Activated CD8-positive, alpha-beta memory T cell treated with anti-CD3 and anti-CD28 coated beads, Interleukin-2, amount 50 U/mL, for 24 hours (primary cell): ENCODE data around the gene TRAF3IP3.
"Not testable (repeated sequence)": the region's sequence is repeated elsewhere in the genome, so short reads cannot be mapped to it uniquely, and the experiment has no call there.

Experiments used
- DNase-seq: peaks from one replicate; pipeline ENCODE4 v3.0.0-alpha.2; 2020; ENCODE audit errors: extremely low read depth

The TRAF3IP3 gene

DNA sequence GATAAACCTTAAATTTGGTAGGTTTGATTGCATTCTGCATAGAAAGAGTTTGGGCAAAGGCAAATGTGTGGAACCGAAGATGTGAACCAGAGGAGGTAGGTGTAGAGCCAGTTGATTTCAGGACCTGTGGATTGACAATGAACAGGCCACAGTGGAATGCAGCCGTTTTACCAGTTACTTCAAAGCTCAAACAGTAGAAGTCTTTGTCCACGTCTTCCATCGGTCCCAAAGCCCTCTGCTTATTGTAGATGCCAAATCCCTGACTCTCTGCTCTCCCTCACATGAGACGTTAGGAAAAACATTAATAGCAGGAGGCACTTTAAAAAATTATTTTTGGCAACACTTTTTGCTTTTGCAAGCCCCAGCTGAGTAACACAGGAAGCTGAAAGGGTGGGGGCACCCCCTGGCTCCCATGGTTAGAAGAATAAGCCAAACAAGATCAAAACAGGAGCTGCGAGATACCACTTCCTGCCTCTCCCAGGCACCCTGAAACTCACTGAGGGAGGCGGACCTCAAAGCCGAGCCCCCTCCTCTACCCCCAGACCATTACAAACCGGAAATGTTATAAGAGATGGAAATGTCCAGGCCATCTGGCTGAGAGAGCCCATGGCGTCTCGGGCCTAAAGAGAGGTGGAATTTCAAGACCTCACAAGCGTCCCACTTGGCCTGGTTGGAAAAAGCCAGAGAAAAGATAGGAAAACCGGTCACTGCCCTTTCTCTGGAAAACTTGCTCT is 13.5 kb downstream of the TRAF3IP3 start:
- DNase-seq: peak; percentile 57

- no peak for DNase-seq
Observed at GRCh38 chr1:209769971-209770370, 14.1 kb downstream of the TRAF3IP3 start.

- DNase-seq: no peak
Observed at GRCh38 chr1:209770636-209771415, 15.0 kb downstream of the TRAF3IP3 start.

- DNase-seq: no peak
Observed at GRCh38 chr1:209772126-209772525, 16.3 kb downstream of the TRAF3IP3 start.

DNA sequence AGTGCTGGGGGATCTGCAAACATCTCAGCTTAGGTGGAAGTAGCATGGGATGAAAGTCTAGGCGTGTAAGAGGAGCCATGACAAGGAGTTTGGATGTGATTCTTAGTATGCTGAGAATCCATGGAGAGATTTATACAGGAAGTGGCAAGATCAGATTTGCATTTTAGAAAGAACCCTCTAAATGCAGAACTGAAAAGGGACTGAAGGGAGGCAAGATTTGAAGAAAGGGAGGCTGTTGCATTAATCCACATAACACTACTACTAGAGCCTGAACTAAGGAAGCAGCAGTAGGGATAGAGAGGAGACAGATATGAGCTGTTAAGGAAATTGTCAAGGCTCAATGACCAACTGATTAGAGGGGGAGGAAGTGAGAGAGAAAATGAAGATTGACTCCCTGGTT is 18.7 kb downstream of the TRAF3IP3 start:
- no peak for DNase-seq

DNA sequence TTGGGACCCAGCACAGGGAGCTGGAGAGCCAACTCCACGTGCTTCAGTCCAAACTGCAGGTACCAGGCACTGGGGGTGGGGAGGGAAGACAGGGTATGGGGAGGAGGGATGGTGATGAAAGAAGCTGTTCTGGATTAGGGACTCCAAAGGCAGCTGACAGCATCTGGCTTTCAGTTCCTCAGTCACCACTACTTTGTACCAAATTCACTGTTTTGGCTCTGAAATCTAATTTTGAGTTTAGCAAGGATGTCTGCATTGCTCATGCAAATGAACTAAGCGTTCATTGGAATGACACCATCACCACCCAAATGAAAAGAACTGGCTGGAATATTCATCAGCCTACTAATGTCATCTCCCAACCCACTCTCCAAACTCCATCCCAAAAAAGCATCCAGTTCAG is 19.8 kb downstream of the TRAF3IP3 start:
- DNase-seq: no peak

GRCh38 chr1:209777587-209777986 is 21.7 kb downstream of the TRAF3IP3 start:
- DNase-seq: no peak

DNA sequence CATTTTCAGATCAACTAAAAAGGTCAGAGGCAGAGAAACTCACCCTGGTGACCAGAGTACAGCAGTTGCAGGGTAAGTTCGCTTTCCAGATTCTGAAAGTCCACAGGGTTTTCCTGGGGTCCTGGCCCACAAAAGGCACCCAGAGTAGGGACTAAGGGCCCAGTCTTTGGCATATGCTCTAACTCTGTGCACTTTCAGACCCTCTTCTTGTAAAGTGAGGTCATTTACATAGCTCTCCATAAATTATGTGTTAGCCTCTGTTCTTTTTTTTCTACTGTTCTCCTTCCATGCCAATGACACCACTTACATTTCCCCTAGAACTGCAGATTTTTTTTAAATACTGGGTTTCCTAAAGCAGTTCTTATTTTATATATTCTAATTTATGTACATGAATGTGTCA is 22.2 kb downstream of the TRAF3IP3 start:
- DNase-seq: no peak

GRCh38 chr1:209780268-209780667 is 24.4 kb downstream of the TRAF3IP3 start:
- DNase-seq: no peak

- DNase-seq: no peak
Observed at GRCh38 chr1:209783386-209783785, 27.5 kb downstream of the TRAF3IP3 start.

DNA sequence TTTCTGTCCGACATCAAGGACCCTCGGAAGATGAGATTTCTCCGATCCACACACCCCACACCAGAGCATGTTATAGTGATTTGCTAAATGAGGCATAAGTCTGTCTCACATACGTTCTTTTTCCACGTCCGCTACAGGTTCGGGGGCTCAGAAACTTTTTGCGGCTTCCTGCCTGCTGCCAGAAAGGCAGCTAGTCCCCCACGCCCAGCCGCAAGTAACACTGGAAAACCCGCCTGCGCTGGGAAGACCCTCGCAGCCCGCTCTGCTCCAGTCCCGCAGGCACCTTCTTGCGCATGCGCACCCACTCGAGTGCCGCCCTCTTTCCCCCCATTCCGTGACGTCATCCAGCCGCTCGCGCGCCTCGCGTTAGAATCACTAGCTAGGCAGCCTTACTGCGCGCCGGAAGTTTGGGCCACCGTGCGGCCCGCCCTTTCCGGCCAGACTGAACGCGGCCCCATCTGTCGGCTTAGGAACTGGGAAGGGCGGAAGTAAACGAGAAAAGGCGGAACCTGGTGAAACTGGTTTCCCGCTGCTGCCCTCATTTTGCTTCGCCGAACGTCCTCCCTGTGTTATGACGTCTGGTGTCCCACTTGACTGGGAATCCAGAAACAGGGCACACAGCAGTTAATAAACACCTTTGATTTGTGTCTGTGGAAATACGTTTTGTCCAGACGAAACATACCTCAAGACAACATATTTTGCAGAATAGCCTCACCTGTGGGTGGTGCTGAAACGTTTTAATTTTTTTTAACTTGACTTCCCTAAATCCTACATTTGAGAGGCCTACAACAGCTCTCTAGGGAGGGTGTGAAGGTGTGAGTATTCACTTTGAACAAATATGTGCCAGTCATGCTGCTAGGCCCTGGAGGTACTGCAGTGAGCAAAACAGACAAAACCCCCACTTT is 28.7 kb downstream of the TRAF3IP3 start, which contains the start of gene C1orf74:
Gene C1orf74 (minus strand): TSS at position 295 of the 905 bp plus-strand sequence. CDS start 925 bp downstream, outside the sequence.
- peak; percentile 100 for DNase-seq

- DNase-seq: no peak
Observed at GRCh38 chr1:209785592-209785991, 29.7 kb downstream of the TRAF3IP3 start.

GRCh38 chr1:209786146-209786545 is 30.3 kb downstream of the TRAF3IP3 start:
- DNase-seq: no peak

GRCh38 chr1:209787551-209787950 is 31.7 kb downstream of the TRAF3IP3 start:
- DNase-seq: no peak

GRCh38 chr1:209789245-209789644 is 33.4 kb downstream of the TRAF3IP3 start:
- DNase-seq: no peak

- DNase-seq: no peak
Observed at GRCh38 chr1:209790286-209791193, 34.7 kb downstream of the TRAF3IP3 start.

GRCh38 chr1:209791920-209792319 is 36.1 kb downstream of the TRAF3IP3 start:
- no peak for DNase-seq

DNA sequence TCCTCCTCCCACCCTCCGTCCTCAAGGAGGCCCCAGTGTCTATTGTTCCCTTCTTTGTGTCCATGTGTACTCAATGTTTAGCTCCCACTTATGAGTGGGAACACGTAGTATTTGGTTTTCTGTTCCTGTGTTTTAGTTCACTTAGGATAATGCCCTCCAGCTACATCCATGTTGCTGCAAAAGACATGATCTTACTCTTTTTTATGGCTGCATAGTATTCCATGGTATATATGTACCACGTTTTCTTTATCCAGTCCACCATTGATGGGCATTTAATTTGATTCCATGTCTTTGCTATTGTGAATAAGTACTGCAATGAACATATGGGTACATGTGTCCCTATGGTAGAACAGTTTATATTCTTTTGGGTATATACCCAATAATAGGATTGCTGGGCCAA is 37.9 kb downstream of the TRAF3IP3 start:
- not testable (repeated sequence) for DNase-seq

GRCh38 chr1:209797978-209798639 is 42.3 kb downstream of the TRAF3IP3 start:
- DNase-seq: no peak
